HG03439 (cell line): ENCODE measurements around the gene C5orf46.
"Not testable (repeated sequence)": the region's sequence is repeated elsewhere in the genome, so short reads cannot be mapped to it uniquely, and the experiment has no call there.

Experiments
- ATAC-seq: cut with Tn5 transposase; IDR thresholded peaks from one replicate; pipeline ENCODE4 v1.9.1; 2021; ENCODE audit warnings: mild to moderate bottlenecking, moderate library complexity; ENCODE audit not compliant: unreplicated experiment

The C5orf46 gene

DNA sequence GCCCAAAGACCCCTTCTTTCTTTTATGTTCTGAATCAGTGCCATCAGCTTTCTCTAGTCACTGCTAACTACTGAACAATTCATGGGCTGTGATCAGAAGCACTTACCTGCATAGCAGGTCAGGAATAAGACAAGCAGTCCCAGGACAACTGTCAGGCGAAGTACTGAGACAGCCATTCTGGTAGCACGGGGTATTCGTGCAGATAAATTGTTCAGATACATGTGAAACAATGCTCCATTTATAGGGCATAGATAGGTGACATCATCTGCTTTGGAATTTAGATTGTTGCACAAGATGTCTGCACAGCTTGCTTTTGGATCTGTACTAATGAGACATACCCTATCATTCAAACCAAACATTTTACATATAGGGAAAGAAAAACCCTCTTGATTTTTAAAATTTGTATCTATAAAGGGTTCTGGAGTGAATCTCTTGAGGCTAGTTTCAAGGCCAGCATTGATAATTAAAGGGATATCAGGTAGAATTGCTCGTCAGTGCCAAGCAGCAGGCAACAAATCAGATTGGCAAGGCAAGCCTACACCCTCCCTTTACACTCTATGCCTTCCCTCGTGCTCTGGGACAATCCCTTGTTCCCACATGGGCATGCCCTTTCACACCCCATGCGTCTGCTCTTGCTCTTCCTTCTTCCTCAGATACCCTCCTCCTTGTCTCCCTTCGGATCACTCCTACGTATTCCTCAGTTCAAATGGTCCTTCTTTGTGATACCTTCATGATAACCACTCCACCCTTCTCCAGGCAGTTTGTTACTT is at the start of gene C5orf46:
TSS of gene C5orf46 (minus strand) at position 213 of the 770 bp plus-strand sequence. CDS start at position 176, 37 bp downstream.
- ATAC-seq: no peak

- ATAC-seq: no peak
Observed at GRCh38 chr5:147954971-147955370, 48.6 kb upstream of the C5orf46 start.

DNA sequence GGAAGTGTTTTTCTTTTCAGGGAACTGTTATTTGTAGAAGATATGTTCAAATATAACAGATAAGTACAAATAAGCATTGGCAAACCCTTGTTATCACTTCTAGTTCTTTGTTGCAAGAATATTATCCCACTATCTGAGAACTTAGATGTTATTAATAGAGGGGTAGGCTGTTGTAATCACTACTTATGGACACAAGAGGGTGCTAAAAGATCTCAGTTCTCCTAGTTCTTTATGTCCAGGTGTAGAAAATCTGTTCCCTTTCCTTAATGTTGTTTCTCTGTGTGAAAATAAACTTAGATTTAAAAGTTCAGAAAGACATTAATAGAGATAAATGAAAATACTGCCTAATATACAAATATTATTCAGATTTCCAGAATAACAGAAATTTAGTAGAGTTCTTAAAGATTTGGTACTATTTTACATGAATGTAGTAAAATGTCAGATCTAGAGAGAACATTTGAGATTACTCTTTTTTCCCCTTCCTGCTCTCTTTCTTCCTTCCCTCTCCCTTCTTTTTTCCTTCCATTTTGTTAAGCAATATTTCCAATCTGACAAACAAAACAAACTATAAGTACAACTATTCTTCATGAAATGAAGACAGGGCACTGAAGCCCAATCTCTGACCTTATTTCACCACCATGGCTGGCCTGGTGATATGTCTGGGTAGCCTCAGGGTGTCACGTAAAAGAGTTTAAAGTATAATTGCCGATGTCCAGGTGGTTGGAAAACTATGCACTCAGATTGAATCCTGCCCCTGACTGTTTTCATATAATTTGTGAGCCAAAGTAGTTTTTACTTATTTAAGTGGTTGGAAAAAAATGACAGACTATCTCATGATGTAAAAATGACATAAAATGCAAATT is 43.6 kb upstream of the C5orf46 start:
- no peak for ATAC-seq

DNA sequence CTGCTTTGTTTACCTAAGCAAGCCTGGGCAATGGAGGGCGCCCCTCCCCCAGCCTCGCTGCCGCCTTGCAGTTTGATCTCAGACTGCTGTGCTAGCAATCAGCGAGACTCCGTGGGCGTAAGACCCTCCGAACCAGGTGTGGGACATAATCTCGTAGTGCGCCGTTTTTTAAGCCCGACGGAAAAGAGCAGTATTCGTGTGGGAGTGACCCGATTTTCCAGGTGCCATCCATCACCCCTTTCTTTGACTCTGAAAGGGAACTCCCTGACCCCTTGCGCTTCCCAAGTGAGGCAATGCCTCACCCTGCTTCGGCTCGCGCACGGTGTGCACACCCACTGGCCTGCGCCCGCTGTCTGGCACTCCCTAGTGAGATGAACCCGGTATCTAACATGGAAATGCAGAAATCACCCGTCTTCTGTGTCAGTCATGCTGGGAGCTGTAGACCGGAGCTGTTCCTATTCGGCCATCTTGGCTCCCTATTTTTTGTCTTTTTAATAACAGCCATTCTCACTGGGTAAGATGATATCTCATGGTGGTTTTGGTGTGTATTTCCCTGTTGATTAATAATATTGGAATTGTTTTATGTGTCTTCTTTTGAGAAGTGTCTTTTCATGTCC is 40.4 kb upstream of the C5orf46 start:
- ATAC-seq: not testable (repeated sequence)

DNA sequence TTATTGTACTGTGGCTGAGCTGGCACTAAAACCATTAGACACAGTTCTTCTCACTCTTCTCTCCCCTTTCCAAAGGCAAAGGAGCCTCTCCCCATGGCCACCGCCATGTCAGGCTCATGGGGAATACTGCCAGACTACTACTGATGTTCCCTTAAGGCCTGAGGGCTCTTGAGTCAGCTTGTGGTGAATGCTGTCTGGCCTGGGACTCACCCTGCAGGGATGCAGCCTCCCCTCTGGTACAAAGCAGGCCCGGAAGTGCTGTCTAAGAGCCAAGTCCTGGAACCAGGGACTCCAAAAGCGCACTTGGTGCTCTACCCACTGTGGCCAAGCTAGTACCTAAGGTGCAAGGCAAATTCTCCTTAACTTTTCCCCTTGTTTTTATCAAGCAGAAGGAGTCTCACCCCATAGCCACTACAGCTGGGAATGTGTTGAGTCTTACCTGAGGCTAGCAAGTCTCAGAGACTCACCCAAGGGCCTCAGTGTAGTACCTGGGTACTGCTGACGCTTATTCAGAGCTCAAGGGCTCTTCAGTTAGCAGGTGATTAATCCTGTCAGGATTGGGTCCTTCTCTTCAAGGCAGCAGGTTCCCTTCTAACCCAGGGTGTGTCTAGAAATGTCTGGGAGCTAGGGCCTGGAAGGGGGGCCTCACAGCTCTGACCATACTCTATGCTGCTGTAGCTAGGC is 33.2 kb upstream of the C5orf46 start:
- no peak for ATAC-seq

GRCh38 chr5:147935032-147935431 is 28.7 kb upstream of the C5orf46 start:
- ATAC-seq: no peak

DNA sequence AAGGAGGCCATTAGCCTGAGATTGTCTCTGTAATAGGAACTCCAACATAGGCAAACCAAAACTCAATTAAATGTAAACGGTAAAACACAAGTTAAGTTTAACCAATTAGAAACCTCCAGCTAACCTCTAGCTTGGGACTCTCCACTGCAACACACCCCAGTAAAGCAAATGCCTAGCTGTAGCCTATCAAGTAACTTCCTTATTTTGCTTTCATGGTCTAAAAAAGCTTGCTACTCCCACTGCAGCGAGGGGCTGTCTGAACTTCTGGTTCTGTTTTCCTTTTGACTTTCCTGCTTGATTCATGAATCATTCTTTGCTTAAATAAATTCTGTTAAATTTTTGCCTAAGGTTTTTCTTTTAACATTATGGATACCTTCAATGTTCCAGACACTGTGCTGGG is 24.4 kb upstream of the C5orf46 start:
- ATAC-seq: peak; percentile 56

DNA sequence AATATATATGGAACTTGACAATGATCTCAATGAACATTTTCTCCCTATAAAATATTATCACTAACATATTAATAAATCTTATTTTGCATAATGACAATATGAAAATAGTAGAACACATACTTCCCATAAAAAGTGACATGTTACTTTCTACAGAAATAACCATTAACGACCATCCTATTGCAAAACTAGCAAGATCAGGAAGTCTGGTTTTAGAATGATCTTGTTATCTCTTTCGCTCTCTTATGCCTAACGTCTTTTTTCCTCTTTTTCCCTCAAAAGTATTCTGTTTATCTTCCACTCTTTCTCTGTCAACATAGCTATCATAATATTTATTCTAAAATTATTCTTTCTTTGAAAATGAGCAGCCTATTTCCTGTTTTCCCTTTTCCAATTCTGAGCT is 21.6 kb upstream of the C5orf46 start:
- no peak for ATAC-seq

- no peak for ATAC-seq
Observed at GRCh38 chr5:147925020-147925419, 18.7 kb upstream of the C5orf46 start.

DNA sequence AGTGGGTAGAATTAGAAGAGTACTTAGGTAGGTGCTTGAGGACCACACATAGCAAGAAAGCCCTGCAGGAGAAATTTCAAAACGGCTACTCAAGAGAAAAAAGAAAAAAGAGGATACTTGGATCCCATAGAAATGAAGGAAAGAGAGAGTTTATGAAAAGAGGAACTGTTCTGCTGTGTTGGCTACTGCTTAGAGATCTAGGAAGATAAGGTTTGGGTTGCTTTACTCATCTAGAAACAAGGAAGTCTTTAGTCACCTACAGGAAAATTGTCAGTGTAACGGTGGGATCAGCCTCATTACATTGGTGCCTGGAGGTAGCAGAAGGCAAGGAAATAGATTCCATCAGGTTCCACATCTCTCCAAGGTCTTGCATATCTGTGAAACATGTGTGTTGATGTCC is 14.8 kb upstream of the C5orf46 start:
- ATAC-seq: no peak

DNA sequence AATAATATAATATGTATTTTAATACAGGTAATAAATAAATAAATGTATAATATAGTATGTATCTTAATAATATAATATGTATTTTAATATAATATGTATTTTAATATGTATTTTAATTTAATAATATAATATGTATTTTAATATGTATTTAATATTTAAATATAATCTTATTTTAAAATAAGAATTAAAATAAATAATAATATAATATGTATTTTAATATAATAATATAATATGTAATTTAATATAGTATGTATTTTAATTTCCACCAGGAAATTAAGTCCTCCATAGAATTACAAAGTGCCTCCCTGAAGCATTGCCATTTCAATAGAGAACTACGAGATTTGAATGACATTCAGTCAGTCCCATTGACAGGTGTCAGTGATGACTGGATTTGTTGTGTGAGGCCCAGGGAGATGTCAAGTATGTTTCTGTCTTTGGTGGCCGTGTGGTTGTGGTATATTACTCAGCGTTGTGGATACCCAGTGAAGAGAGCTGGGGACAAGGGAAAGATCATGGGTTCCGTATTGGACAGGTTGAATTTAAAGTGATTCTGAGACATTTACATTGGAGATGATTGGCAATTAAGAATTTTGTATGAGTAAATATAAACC is 14.2 kb upstream of the C5orf46 start:
- ATAC-seq: no peak

DNA sequence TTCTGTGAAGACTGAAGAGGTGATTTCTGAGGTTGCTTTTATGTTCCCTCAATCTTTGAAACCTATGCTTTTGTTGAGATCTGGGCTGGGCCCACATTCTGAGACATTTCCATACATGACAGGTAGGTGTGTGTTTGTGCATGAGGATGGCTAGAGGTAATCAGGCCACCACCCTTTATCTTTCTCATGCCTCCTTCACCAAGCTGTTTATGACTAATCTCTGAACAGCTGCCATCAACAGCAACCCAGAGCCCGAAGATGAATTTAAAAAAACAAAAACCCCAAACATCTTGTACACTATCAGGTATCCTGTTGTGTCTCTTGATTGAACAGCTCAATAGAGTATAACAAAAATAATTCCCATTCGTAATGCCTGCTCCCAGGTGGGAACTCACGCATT is 12.6 kb upstream of the C5orf46 start:
- no peak for ATAC-seq

DNA sequence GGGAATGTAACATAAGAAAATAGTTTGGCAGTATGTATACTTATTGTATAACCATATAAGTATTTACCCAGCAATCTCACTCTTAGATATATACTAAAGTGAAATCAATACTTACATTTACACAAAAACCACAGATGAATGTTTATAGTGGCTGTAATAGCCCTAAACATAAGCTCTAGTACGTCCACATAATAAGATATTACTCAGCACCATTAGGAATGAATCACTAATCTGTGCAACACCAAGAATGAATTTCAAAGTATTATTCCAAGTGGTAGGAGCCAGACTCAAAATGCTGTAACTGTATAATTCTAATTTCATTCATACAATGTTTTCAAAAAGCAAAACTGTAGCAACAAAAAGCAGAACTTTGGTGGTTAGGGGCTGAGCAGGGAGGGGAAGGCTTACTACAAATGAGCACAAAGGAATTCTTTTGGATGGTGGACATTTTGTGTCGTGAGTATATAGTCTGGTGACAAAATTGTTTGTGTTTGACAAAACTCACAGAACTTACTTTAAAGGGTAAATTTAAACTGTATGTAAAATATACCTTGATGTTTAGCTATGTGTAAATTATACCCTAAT is 11.9 kb upstream of the C5orf46 start:
- no peak for ATAC-seq

DNA sequence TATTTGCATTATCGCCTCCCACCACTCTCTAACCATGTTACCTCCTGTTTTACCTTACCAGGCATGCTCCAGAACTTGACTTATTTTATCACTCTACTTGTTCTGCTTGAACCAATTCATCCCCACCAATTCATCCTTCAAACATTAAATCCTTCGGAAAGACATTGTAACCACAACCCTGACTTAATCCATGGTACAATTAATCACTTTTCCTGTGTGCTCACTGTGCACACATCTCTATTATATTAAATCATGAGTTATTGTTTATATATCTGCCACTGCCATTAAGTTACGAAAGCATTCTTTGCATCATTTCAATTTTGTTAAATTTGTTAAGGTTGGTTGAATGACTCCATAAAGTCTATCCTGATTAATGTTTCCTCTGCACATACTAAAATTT is 7.4 kb upstream of the C5orf46 start:
- no peak for ATAC-seq

DNA sequence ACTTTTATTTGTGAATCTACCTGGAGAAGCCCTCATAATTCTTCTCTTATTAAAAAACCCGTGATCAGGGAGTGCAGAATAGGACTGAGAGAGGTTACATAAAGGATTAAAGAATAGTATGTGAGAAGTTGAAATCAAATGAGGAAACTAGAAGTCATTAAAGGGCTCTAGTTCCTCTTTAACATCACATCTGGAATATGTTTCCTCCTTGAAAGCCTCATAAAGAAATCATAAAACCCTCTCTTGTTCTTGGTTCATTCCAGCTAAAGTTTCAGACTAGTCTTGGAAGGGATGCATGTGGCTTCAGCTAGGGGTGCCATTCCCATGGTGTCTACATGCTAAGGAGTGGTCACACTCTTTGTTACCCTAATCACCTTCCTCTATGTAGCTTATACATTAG is 5.7 kb upstream of the C5orf46 start:
- ATAC-seq: no peak

GRCh38 chr5:147911427-147911826 is 5.1 kb upstream of the C5orf46 start:
- no peak for ATAC-seq

DNA sequence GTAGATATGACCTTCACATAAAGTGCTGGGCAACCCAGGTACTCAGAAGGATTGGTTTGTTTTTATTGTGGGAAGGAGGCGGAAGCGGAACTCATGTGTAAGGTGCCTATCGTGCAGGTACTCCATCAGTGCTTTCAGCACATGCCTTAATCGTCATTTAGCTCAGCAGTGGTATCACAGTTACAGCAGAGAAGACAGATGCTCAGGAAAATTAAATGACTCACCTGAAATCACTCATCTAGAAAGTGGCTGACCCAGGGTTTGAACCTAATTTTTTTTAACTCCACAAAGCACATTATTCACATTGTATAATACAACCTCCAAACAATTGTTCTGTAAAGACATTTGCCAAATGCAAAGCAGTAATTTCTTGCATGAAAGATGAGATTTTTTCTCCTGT is 2.2 kb downstream of the C5orf46 start:
- no peak for ATAC-seq

DNA sequence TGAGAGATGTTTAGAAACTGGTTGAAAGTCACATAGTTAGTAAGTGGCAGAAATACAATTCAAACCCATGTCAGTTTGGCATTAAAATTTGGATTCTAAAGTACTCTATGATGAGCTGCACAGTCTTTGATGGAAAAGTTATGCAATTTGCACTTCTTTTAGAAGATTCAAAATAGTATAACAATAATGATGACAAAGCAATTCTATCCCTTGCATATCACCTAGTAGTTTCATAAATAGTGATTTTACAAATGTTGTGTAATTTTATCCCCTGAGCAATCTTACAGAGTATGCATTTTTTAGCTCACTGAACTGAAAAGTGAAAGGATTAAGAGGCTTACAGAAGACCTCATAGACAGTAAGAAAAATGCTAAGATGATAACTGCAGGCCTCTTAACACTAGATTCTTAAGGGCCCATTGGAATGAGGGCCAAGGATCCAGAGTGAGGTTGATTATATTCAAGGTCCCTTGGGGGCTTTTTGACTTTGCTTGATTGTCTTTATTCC is 3.7 kb downstream of the C5orf46 start:
- no peak for ATAC-seq

DNA sequence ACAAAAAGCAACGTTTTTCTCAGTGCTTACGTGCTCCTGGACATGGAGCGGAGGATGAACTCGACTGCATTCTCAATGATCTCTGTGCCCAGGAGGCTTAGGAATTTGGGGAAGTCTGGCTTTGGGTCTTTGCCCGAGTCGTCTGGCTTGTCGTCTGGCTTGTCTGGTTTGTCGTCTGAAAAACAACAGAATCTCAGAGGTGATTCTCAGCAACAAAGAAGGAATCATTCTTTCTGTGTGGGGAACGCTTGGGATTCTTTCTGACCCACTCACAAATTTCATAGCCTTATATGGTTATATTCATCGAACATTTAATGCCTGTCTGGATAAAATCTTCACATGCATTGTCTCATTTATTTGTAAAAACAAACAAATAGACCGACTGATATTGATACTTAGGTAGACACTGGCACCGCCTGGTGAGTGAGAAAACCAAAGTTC is 4.7 kb downstream of the C5orf46 start:
- ATAC-seq: no peak

- no peak for ATAC-seq
Observed at GRCh38 chr5:147898875-147899401, 7.4 kb downstream of the C5orf46 start.
